K562 (cell line): ENCODE data around the gene SLC12A9. TPM values are rescaled to one million over a fixed set of nuclear protein-coding genes. Genes with fewer than 3 reads are reported as not detected.

Experiments
- AFF4 ChIP-seq: sonication (generic); formaldehyde crosslinking; IDR thresholded peaks from 2 replicates; pipeline ENCODE4 v1.8.0; 2023; ENCODE audit warnings: mild to moderate bottlenecking, missing genetic modification reagents
- CBX8 ChIP-seq: fragments of 200-600 bp; sonication (generic); IDR thresholded peaks from 2 replicates; pipeline ENCODE4 v1.6.1; 2012; ENCODE audit warnings: borderline replicate concordance, mixed run types, low read depth, mild to moderate bottlenecking, moderate library complexity, mixed read lengths, low read length, control low read depth, inconsistent platforms; ENCODE audit not compliant: poor library complexity, severe bottlenecking; ENCODE audit errors: extremely low read depth
- DLX4 ChIP-seq: fragments of 250-450 bp; sonication (Bioruptor Pico); IDR thresholded peaks from 2 replicates; pipeline ENCODE4 v1.6.1; 2021; ENCODE audit warnings: mild to moderate bottlenecking
- E2F3 ChIP-seq: fragments of 250-450 bp; sonication (Bioruptor Pico); IDR thresholded peaks from 2 replicates; pipeline ENCODE4 v1.4.0; 2020; ENCODE audit warnings: mild to moderate bottlenecking
- ELF2 ChIP-seq: fragments of 250-450 bp; sonication (Bioruptor Pico); IDR thresholded peaks from 2 replicates; pipeline ENCODE4 v1.5.0; 2021; ENCODE audit warnings: mild to moderate bottlenecking
- ESRRA ChIP-seq: fragments of 450-650 bp; IDR thresholded peaks from 2 replicates; pipeline ENCODE4 v1.6.1; 2014; ENCODE audit warnings: low read depth, mild to moderate bottlenecking, moderate library complexity, borderline replicate concordance
- FOXJ2 ChIP-seq: fragments of 200-800 bp; sonication (Bioruptor generic); IDR thresholded peaks from 2 replicates; pipeline ENCODE4 v1.6.1; 2016; ENCODE audit warnings: missing genetic modification characterization, missing compliant biosample characterization
- HSF4 ChIP-seq: fragments of 250-450 bp; sonication (Bioruptor Pico); IDR thresholded peaks from 2 replicates; pipeline ENCODE4 v2.1.2; 2022; ENCODE audit warnings: mild to moderate bottlenecking, moderate library complexity, borderline replicate concordance
- ILK ChIP-seq: fragments of 450-650 bp; IDR thresholded peaks from 2 replicates; pipeline ENCODE4 v1.6.1; 2016; ENCODE audit warnings: missing genetic modification characterization, low read depth, mild to moderate bottlenecking, missing compliant biosample characterization, moderate library complexity, borderline replicate concordance
- LCOR ChIP-seq: sonication (generic); formaldehyde crosslinking; IDR thresholded peaks from 2 replicates; pipeline ENCODE4 v1.8.0; 2022; ENCODE audit warnings: mild to moderate bottlenecking, missing genetic modification reagents
- MTA1 ChIP-seq: fragments of 450-650 bp; IDR thresholded peaks from 2 replicates; pipeline ENCODE4 v1.6.1; 2017; ENCODE audit warnings: borderline replicate concordance
- NFIC ChIP-seq: fragments of 450-650 bp; IDR thresholded peaks from 2 replicates; pipeline ENCODE4 v1.6.1; 2017; ENCODE audit warnings: mild to moderate bottlenecking, inconsistent platforms
- POLR2A ChIP-seq: fragments of 450-650 bp; conservative IDR thresholded peaks from 2 replicates; pipeline ENCODE4 v1.6.1; 2016
- PTTG1 ChIP-seq: fragments of 450-650 bp; IDR thresholded peaks from 2 replicates; pipeline ENCODE4 v1.6.1; 2016; ENCODE audit warnings: low read depth, mild to moderate bottlenecking, missing genetic modification characterization, missing compliant biosample characterization
- RAD51 ChIP-seq: fragments of 450-650 bp; IDR thresholded peaks from 2 replicates; pipeline ENCODE4 v1.7.1; 2016; ENCODE audit warnings: low read depth, mild to moderate bottlenecking, borderline replicate concordance
- SMARCA4 ChIP-seq: fragments of 450-650 bp; IDR thresholded peaks from 2 replicates; pipeline ENCODE4 v1.6.1; 2016
- SMARCC2 ChIP-seq: fragments of 450-650 bp; IDR thresholded peaks from 2 replicates; pipeline ENCODE4 v1.6.1; 2017; ENCODE audit warnings: antibody characterized with exemption, moderate library complexity, mild to moderate bottlenecking, low read depth
- TAL1 ChIP-seq: fragments of 450-650 bp; IDR thresholded peaks from 2 replicates; pipeline ENCODE4 v1.6.1; 2016; ENCODE audit warnings: mild to moderate bottlenecking
- ZBTB34 ChIP-seq: fragments of 250-450 bp; sonication (Bioruptor Pico); IDR thresholded peaks from 2 replicates; pipeline ENCODE4 v1.8.0; 2021; ENCODE audit warnings: mild to moderate bottlenecking, moderate library complexity
- ZC3H4 ChIP-seq: sonication (generic); formaldehyde crosslinking; IDR thresholded peaks from 2 replicates; pipeline ENCODE4 v1.9.0; 2021; ENCODE audit warnings: missing genetic modification reagents, borderline replicate concordance
- ZNF408 ChIP-seq: fragments of 250-450 bp; sonication (Bioruptor Pico); IDR thresholded peaks from 2 replicates; pipeline ENCODE4 v1.4.0; 2020; ENCODE audit warnings: low read depth, mild to moderate bottlenecking, moderate library complexity
- ZNF449 ChIP-seq: fragments of 250-450 bp; sonication (Bioruptor Pico); IDR thresholded peaks from 2 replicates; pipeline ENCODE4 v1.8.0; 2022; ENCODE audit warnings: moderate library complexity, mild to moderate bottlenecking, inconsistent platforms
- polyA plus RNA-seq, 8 experiments: library from polyadenylated mRNA; depleted of rRNA in 4 of 8; stranded (reverse) in 5 of 8; unstranded in 3 of 8; fragments of >200 nt; fragmentation: Nextera tagmentation in 2 of 8; fragmentation: Illumina TruSeq in 1 of 8; extraction: Ambion mirVana in 2 of 8; extraction: Trizol in 1 of 8; gene quantifications; 2 replicates each; pipeline versions ENCODE4 v1.2.1 to v1.2.3, GENCODE V29; 2011 to 2014; ENCODE audit warnings: inconsistent platforms in 1 of 8, missing spikeins in 1 of 8
- total RNA-seq, 7 experiments: library from RNA; depleted of rRNA in 6 of 7; stranded (reverse); fragments of >200 nt in 6 of 7; fragmentation: Illumina TruSeq in 2 of 7; extraction: Trizol in 2 of 7; gene quantifications; 2 replicates each; pipeline versions ENCODE4 v1.2.1 to v1.2.3, GENCODE V29; 2011 to 2021; ENCODE audit warnings: low replicate concordance in 1 of 7

The SLC12A9 gene
- total and polyA plus RNA-seq, 9 of the 15 experiments (the other 6 are each of a cell fraction or from before 2014, with no cell fraction given): 0.06 to 20.2 (median 10.7) TPM

GRCh38 chr7:100887516-100888290 lies 35.2 kb downstream of the SLC12A9 start (continued):
- TF ChIP-seq ESRRA (peak; percentile 68; the same call in 1 of the 2 replicates), MTA1 (no peak), ZBTB34 (CRISPR knock-in tag) (no peak), PTTG1 (tag) (no peak), ZNF449 (no peak), NFIC (no peak), ELF2 (peak; percentile 20; the same call in 1 of the 2 replicates), TAL1 (no peak), LCOR (CRISPR knock-in tag) (peak; percentile 41), ZC3H4 (no peak), POLR2A (0 out of 2 replicates have a peak, but pooled peaks have one; percentile 3), ILK (no peak), SMARCA4 (no peak), AFF4 (CRISPR knock-in tag) (no peak), ZNF408 (CRISPR knock-in tag) (no peak), SMARCC2 (no peak), RAD51 (no peak), FOXJ2 (0 out of 2 replicates have a peak, but pooled peaks have one; percentile 25), CBX8 (no peak), HSF4 (CRISPR knock-in tag) (no peak), E2F3 (CRISPR knock-in tag) (no peak), DLX4 (CRISPR knock-in tag) (no peak)
